ENCODE results near the gene ADAMTS8. TPM values are rescaled to one million over a fixed set of nuclear protein-coding genes. Genes with fewer than 3 reads are reported as not detected.

The ADAMTS8 gene
- polyA plus RNA-seq, 3 donors = 0.28 to 0.82 (median 0.67) TPM

GRCh38 chr11:130409594-130410388 is 18.6 kb downstream of the ADAMTS8 start:
- 79 to 92% (median 89%) methylated on average over 7 of the region's 7 CpGs for WGBS, 3 donors
- no peak overlapping the region for H3K27ac ChIP-seq (ENCODE audit: low read depth, low read length)

GRCh38 chr11:130408901-130409300 is 19.5 kb downstream of the ADAMTS8 start:
- H3K27ac ChIP-seq (ENCODE audit: low read depth, low read length) = no peak overlapping the region
- WGBS, 3 donors = 79 to 87% (median 81%) methylated on average over 8 of the region's 8 CpGs

- no peak overlapping the region for H3K27ac ChIP-seq (ENCODE audit: low read depth, low read length)
- WGBS, 3 donors = 61 to 80% (median 79%) methylated on average over 18 of the region's 18 CpGs
These were observed 20.0 kb downstream of the ADAMTS8 start for GRCh38 chr11:130408401-130408890.

GRCh38 chr11:130407978-130408377 is 20.4 kb downstream of the ADAMTS8 start:
- H3K27ac ChIP-seq (ENCODE audit: low read depth, low read length) = no peak overlapping the region

GRCh38 chr11:130405428-130405827 is 23.0 kb downstream of the ADAMTS8 start:
- no peak overlapping the region for H3K27ac ChIP-seq (ENCODE audit: low read depth, low read length)
- WGBS, 3 donors = 88 to 93% (median 93%) methylated on average over 11 of the region's 11 CpGs

More at GRCh38 chr11:130407978-130408377, 20.4 kb downstream of the ADAMTS8 start:
- 39 to 64% (median 43%) methylated on average over 7 of the region's 7 CpGs for WGBS, 3 donors

- H3K27ac ChIP-seq (ENCODE audit: low read depth, low read length) = no peak overlapping the region
- 85 to 92% (median 89%) methylated on average over 5 of the region's 5 CpGs for WGBS, 3 donors
These were observed 23.7 kb downstream of the ADAMTS8 start for GRCh38 chr11:130404727-130405126.

GRCh38 chr11:130403967-130404366 is 24.4 kb downstream of the ADAMTS8 start:
- 80 to 86% (median 86%) methylated on average over 3 of the region's 3 CpGs for WGBS, 3 donors
- H3K27ac ChIP-seq (ENCODE audit: low read depth, low read length) = no peak overlapping the region

GRCh38 chr11:130403271-130403804 is 25.1 kb downstream of the ADAMTS8 start:
- H3K27ac ChIP-seq (ENCODE audit: low read depth, low read length) = no peak overlapping the region
- WGBS, 3 donors = 55 to 71% (median 64%) methylated on average over 11 of the region's 11 CpGs

GRCh38 chr11:130402570-130402969 is 25.8 kb downstream of the ADAMTS8 start:
- H3K27ac ChIP-seq (ENCODE audit: low read depth, low read length) = no peak overlapping the region
- WGBS, 3 donors = 43 to 74% (median 51%) methylated on average over 2 of the region's 2 CpGs

GRCh38 chr11:130400781-130401483 is 27.5 kb downstream of the ADAMTS8 start:
- H3K27ac ChIP-seq (ENCODE audit: low read depth, low read length) = no peak overlapping the region
- 20 to 65% (median 24%) methylated on average over 13 of the region's 13 CpGs for WGBS, 3 donors

- WGBS, 3 donors = 87 to 95% (median 90%) methylated on average over 2 of the region's 2 CpGs
These were observed 29.2 kb downstream of the ADAMTS8 start for GRCh38 chr11:130399196-130399595.

GRCh38 chr11:130397780-130398179 is 30.6 kb downstream of the ADAMTS8 start:
- 70 to 79% (median 72%) methylated on average over 5 of the region's 5 CpGs for WGBS, 3 donors
- H3K27ac ChIP-seq (ENCODE audit: low read depth, low read length) = no peak overlapping the region

More at GRCh38 chr11:130399196-130399595, 29.2 kb downstream of the ADAMTS8 start:
- no peak overlapping the region for H3K27ac ChIP-seq (ENCODE audit: low read depth, low read length)

GRCh38 chr11:130396965-130397364 is 31.4 kb downstream of the ADAMTS8 start:
- no peak overlapping the region for H3K27ac ChIP-seq (ENCODE audit: low read depth, low read length)
- 53 to 94% (median 90%) methylated on average over 2 of the region's 2 CpGs for WGBS, 3 donors

GRCh38 chr11:130394615-130395014 is 33.8 kb downstream of the ADAMTS8 start:
- 74 to 88% (median 75%) methylated on average over 6 of the region's 6 CpGs for WGBS, 3 donors
- H3K27ac ChIP-seq (ENCODE audit: low read depth, low read length) = no peak overlapping the region

GRCh38 chr11:130391711-130392110 is 36.7 kb downstream of the ADAMTS8 start:
- WGBS, 3 donors = 64 to 85% (median 68%) methylated on average over 8 of the region's 8 CpGs
- no peak overlapping the region for H3K27ac ChIP-seq (ENCODE audit: low read depth, low read length)

- H3K27ac ChIP-seq (ENCODE audit: low read depth, low read length) = no peak overlapping the region
- 19 to 57% (median 53%) methylated on average over 12 of the region's 12 CpGs for WGBS, 3 donors
These were observed 38.2 kb downstream of the ADAMTS8 start for GRCh38 chr11:130390071-130390758.

- 62 to 65% (median 64%) methylated on average over 16 of the region's 16 CpGs for WGBS, 3 donors
- no peak overlapping the region for H3K27ac ChIP-seq (ENCODE audit: low read depth, low read length)
These were observed 39.0 kb downstream of the ADAMTS8 start for GRCh38 chr11:130389335-130389935.

GRCh38 chr11:130388607-130389205 is 39.7 kb downstream of the ADAMTS8 start:
- 71 to 74% (median 74%) methylated on average over 11 of the region's 11 CpGs for WGBS, 3 donors
- no peak overlapping the region for H3K27ac ChIP-seq (ENCODE audit: low read depth, low read length)
